Left lung (tissue), 10 donors: ENCODE data around the gene LRPPRC. TPM values are rescaled to one million over a fixed set of nuclear protein-coding genes. Genes with fewer than 3 reads are reported as not detected.

Experiments used
- ATAC-seq: fragments of 200-7000 bp; cut with Tn5 transposase; one replicate; pipeline ENCODE4 v1.9.1; 2020; ENCODE audit warnings: moderate library complexity
- DNase-seq, 4 donors: peaks; one replicate each; pipeline ENCODE4 v3.0.0-alpha.2; 2013 to 2020
- H3K27ac ChIP-seq, 2 donors: fragments of 200-600 bp; sonication (generic) in 1 of 2; one replicate each; pipeline versions ENCODE4 v1.5.0 to v1.8.0; 2020 to 2021
- H3K27me3 ChIP-seq, 2 donors: fragments of 200-600 bp; sonication (generic) in 1 of 2; one replicate each; pipeline versions ENCODE4 v1.5.0 to v1.8.0; 2020 to 2021
- H3K36me3 ChIP-seq, 2 donors: fragments of 200-600 bp; sonication (generic) in 1 of 2; one replicate each; pipeline versions ENCODE4 v1.5.0 to v1.8.0; 2020 to 2021
- H3K4me1 ChIP-seq, 2 donors: fragments of 200-600 bp; one replicate each; pipeline ENCODE4 v1.8.0; 2021
- H3K4me3 ChIP-seq, 2 donors: fragments of 200-600 bp; sonication (generic) in 1 of 2; one replicate each; pipeline versions ENCODE4 v1.5.0 to v1.8.0; 2020 to 2021; ENCODE audit warnings: mild to moderate bottlenecking in 1 of 2
- H3K9me3 ChIP-seq, 2 donors: fragments of 200-600 bp; sonication (generic) in 1 of 2; one replicate each; pipeline versions ENCODE4 v1.5.0 to v1.8.0; 2020 to 2021
- CTCF ChIP-seq, 2 donors: fragments of 200-600 bp; sonication (generic) in 1 of 2; IDR thresholded peaks; one replicate each; pipeline versions ENCODE4 v1.5.0 to v1.8.0; 2021; ENCODE audit warnings: antibody characterized with exemption in 2 of 2
- intact Hi-C, 2 donors: fragments of 100-400 bp; cut with DNase I; formaldehyde crosslinking; loops; one replicate each; pipeline versions ENCODE4 v1.11.2 to v1.14.2; 2022
- polyA plus RNA-seq, 6 donors: library from polyadenylated mRNA; unstranded; fragments of 120-200 nt; gene quantifications; one replicate each; pipeline ENCODE4 v1.2.1, GENCODE V29; 2013; ENCODE audit not compliant: insufficient read length in 6 of 6
- total RNA-seq, 2 donors: library from RNA; stranded (reverse); fragmentation: NEBNext Ultra II Directional; extraction: Animal tissue kit (Norgen Biotek cat#: 25700); gene quantifications; one replicate each; pipeline ENCODE4 v1.2.1, GENCODE V29; 2021
- donor health status: DM: no; HTN: yes; CAD: no.
- donor health status: DM: no; HTN: no; CAD: no.

Gene LRPPRC
- total and polyA plus RNA-seq, 8 donors = 63.1 to 112 (median 98.5) TPM

DNA sequence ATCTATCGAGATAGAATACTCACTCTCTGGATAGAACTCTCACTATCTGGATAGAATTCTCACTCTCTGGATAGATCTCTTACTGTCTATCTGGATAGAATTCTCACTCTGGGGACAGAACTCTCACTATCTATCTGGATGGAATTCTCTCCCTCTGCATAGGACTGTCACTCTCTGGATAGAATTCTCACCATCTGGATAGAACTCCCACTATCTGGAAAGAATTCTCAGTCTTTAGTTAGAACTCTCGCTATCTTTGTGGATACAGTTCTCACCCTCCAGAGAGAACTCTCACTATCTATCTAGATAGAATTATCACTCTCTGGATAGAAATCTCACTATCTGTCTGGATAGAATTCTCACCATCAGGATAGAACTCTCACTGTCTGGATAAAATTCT lies 140.5 kb downstream of the LRPPRC start:
- ATAC-seq = no peak
- DNase-seq = no peak
- no peaks in the 10 kb centered on the region for H3K4me1 ChIP-seq
- no peaks in the 10 kb centered on the region for H3K36me3 ChIP-seq
- no peak overlapping the region for H3K27ac ChIP-seq
- intact Hi-C loops = no loop called here
- H3K27me3 ChIP-seq = peaks cover 20 to 43% of the 10 kb centered on the region in 2 donors
- TF ChIP-seq CTCF (IDR thresholded peaks at IDR 0.05) = no peak
- H3K9me3 ChIP-seq = no peaks in the 10 kb centered on the region
- H3K4me3 ChIP-seq = no peak overlapping the region

- Histone ChIP-seq H3K4me1 (no peaks in the 10 kb centered on the region), H3K4me3 (no peak overlapping the region), H3K27me3 (peaks cover 16 to 43% of the 10 kb centered on the region in 2 donors), H3K36me3 (no peaks in the 10 kb centered on the region), H3K27ac (no peak overlapping the region), H3K9me3 (no peaks in the 10 kb centered on the region)
- ATAC-seq = no peak
- no peak for DNase-seq
- TF ChIP-seq CTCF (IDR thresholded peaks at IDR 0.05) = no peak
- intact Hi-C loops = no loop called here
Measured at GRCh38 chr2:43854671-43855070, 141.1 kb downstream of the LRPPRC start.

DNA sequence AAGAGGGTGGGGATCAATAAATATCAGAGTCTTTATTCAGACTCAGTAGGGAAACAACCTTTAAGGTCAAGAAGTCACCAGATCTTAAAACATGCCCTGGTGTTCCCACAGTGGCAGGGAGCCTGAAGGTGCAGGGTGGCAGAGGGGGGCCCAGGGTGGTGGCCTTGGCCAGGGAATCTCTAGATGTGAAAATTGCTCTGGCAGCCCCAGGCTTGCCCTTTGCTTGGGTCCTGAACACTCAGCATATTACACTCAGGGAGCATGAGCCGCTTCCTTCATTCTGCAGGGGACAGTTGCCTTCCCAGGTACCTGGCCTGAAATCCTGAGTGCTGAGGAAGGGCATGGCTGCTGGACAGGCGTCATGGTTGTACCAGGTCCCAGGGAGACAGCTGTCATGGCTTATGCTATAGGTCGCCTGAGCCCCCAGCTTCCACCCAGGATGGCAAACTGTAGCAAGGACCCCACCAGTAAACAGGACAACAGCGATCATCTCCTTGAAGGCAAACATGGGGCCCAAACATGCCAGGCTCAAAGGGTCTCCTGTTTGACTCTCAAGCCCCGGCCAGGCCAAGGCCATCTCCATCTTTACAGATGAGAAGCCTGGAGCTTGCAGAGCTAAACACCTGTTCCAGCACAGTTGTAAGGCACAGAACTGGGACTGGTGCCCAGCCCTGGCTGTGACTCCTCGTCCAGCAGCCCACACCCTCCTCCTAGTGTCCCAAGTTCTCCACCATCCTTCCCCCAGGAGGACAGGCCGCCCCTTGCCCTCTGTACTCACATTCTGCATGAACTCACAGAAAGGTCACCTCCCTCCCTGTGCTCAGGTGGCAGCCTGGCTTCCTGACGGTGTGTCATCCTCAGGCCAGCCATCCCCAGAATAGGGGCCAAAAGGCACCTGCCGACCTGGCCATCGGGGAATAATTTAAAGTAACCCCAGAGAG lies 142.4 kb downstream of the LRPPRC start:
- peaks cover 8 to 43% of the 10 kb centered on the region in 2 donors for H3K27me3 ChIP-seq
- intact Hi-C loops = no loop called here
- no peak for TF ChIP-seq CTCF (IDR thresholded peaks at IDR 0.05)

GRCh38 chr2:43852196-43852730 lies 143.5 kb downstream of the LRPPRC start:
- intact Hi-C loops = no loop called here

More for the DNA sequence above, 142.4 kb downstream of the LRPPRC start:
- ATAC-seq (no peak), DNase-seq (no peak)
- no peak overlapping the region for H3K4me3 ChIP-seq
- H3K27ac ChIP-seq = no peak overlapping the region
- no peaks in the 10 kb centered on the region for H3K9me3 ChIP-seq
- no peaks in the 10 kb centered on the region for H3K4me1 ChIP-seq
- no peaks in the 10 kb centered on the region for H3K36me3 ChIP-seq

More at GRCh38 chr2:43852196-43852730, 143.5 kb downstream of the LRPPRC start:
- Histone ChIP-seq H3K36me3 (no peaks in the 10 kb centered on the region), H3K4me3 (no peak overlapping the region), H3K27ac (no peak overlapping the region), H3K9me3 (no peaks in the 10 kb centered on the region), H3K27me3 (peaks cover 8 to 36% of the 10 kb centered on the region in 2 donors), H3K4me1 (no peaks in the 10 kb centered on the region)
- ATAC-seq (no peak), DNase-seq (no peak)
- TF ChIP-seq CTCF (IDR thresholded peaks at IDR 0.05) = no peak
